Caki2 (cell line): ENCODE results near the gene TCF3. TPM values are rescaled to one million over a fixed set of nuclear protein-coding genes. Genes with fewer than 3 reads are reported as not detected.
"Not testable (repeated sequence)": the region's sequence is repeated elsewhere in the genome, so short reads cannot be mapped to it uniquely, and the experiment has no call there.

Experiments
- DNase-seq: peaks from one replicate; pipeline ENCODE4 v3.0.0-alpha.2; 2015; ENCODE audit warnings: low read depth
- in situ Hi-C: cut with HindIII; loops from 2 replicates; pipeline ENCODE4 v1.10.0; 2016; ENCODE audit warnings: low sequenced_read_pairs, low pct_unique_long_range_greater_than_20kb, mixed read lengths
- total RNA-seq: library from RNA; depleted of rRNA; stranded (reverse); fragments of >200 nt; shearing (Covaris generic); gene quantifications from 2 replicates; pipeline ENCODE4 v1.2.3, GENCODE V29; 2014; ENCODE audit warnings: low replicate concordance

Gene TCF3
- total RNA-seq, 1 experiment from 2014 or later = 65.0 TPM

GRCh38 chr19:1675633-1676350 lies 23.4 kb upstream of the TCF3 start:
- in situ Hi-C loops = no loop called here
- no peak for DNase-seq

GRCh38 chr19:1674293-1674679 lies 21.9 kb upstream of the TCF3 start:
- in situ Hi-C loops = no loop called here
- DNase-seq = no peak

GRCh38 chr19:1673645-1674292 lies 21.4 kb upstream of the TCF3 start:
- in situ Hi-C loops = no loop called here
- DNase-seq = no peak

GRCh38 chr19:1672769-1673644 lies 20.6 kb upstream of the TCF3 start:
- in situ Hi-C loops = no loop called here
- DNase-seq = no peak

GRCh38 chr19:1672038-1672768 lies 19.8 kb upstream of the TCF3 start:
- in situ Hi-C loops = no loop called here
- DNase-seq = peak; percentile 22

- no peak for DNase-seq
- in situ Hi-C loops = no loop called here
Observed at GRCh38 chr19:1671716-1672037, 19.3 kb upstream of the TCF3 start.

GRCh38 chr19:1670747-1671146 lies 18.3 kb upstream of the TCF3 start:
- DNase-seq, in situ Hi-C loops: not testable (repeated sequence)

- in situ Hi-C loops = no loop called here
- DNase-seq = no peak
Observed at GRCh38 chr19:1668486-1669270, 16.3 kb upstream of the TCF3 start.

- DNase-seq = no peak
- in situ Hi-C loops = no loop called here
Observed at GRCh38 chr19:1668048-1668485, 15.7 kb upstream of the TCF3 start.

- no peak for DNase-seq
- in situ Hi-C loops = no loop called here
Observed at GRCh38 chr19:1665565-1666047, 13.2 kb upstream of the TCF3 start.

GRCh38 chr19:1663852-1664251 lies 11.4 kb upstream of the TCF3 start:
- in situ Hi-C loops = no loop called here

GRCh38 chr19:1663227-1663626 lies 10.8 kb upstream of the TCF3 start:
- in situ Hi-C loops, DNase-seq: not testable (repeated sequence)

More at GRCh38 chr19:1663852-1664251, 11.4 kb upstream of the TCF3 start:
- DNase-seq = no peak

GRCh38 chr19:1661995-1662394 lies 9.6 kb upstream of the TCF3 start:
- in situ Hi-C loops = no loop called here
- no peak for DNase-seq

GRCh38 chr19:1659084-1659427 lies 6.6 kb upstream of the TCF3 start:
- in situ Hi-C loops = no loop called here
- DNase-seq = no peak

- in situ Hi-C loops = no loop called here
- no peak for DNase-seq
Observed at GRCh38 chr19:1658150-1659083, 6.0 kb upstream of the TCF3 start.

GRCh38 chr19:1657746-1658145 lies 5.3 kb upstream of the TCF3 start:
- in situ Hi-C loops = no loop called here
- no peak for DNase-seq
